ENCODE data around the gene DLX1.
A peak's percentile ranks its signal among the peaks of the same experiment; 100 is the strongest.

The DLX1 gene

DNA sequence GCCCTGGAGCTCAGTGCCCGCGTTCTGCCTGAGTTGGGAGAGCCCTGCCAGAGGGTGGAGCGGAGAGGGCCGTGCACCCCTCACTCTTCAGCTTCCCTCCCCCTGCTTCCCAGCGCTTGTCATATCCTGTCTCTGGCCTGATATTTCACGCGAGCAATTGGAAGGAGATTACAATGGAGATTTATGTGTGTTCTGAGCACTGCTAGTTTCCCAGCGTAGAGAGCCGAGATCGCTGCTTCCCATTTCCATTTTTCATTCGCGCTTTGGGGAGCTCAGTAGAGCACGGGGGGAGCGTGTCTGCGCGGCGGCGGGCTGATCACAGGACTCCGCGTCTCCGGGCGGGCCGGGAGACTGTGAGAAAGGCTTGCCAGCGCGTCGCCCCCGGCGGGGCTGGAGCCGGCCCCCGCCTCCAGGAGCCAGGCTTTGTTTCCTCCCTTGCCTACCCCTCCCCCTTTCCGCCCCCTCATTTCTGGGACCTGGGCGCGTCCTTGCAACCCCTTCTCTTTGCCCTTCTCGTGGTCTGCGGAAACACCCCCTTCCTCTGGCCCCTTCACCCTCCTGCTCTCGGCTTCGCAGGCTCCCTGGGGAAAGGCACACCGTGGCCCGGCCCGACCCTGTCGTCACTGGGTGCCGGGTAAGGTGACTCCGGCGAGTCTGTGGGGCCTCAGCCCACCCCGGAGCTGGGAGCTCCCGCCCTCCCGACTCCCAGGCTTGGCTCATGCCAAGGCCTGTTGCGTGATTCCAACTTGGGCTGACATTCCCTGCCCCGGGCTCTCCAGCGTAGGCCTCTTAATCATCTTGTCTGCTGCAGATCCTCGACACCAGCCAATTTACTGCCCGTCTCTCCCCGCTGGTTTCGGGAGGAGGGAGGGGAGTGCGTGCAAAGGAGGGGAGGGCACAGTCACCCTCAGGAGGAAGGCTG lies 11.6 kb downstream of the DLX1 start:
- H3K27ac Mint-ChIP-seq, result no peak overlapping the region
- H3K9me3 Mint-ChIP-seq, result no peaks in the 10 kb centered on the region
- peaks cover 5% of the 10 kb centered on the region for H3K36me3 Mint-ChIP-seq (ENCODE audit: low read depth)
- H3K4me3 Mint-ChIP-seq, result peak overlapping the region; percentile 56
- peaks cover 72% of the 10 kb centered on the region for H3K4me1 Mint-ChIP-seq (ENCODE audit: low read depth)
- H3K27me3 Mint-ChIP-seq, result peaks cover 69% of the 10 kb centered on the region

GRCh38 chr2:172097557-172098131 lies 12.3 kb downstream of the DLX1 start:
- H3K27me3 Mint-ChIP-seq, result peaks cover 64% of the 10 kb centered on the region
- no peak overlapping the region for H3K27ac Mint-ChIP-seq
- H3K9me3 Mint-ChIP-seq, result no peaks in the 10 kb centered on the region
- peaks cover 74% of the 10 kb centered on the region for H3K4me1 Mint-ChIP-seq (ENCODE audit: low read depth)
- H3K4me3 Mint-ChIP-seq, result no peak overlapping the region
- H3K36me3 Mint-ChIP-seq (ENCODE audit: low read depth), result peaks cover 5% of the 10 kb centered on the region

GRCh38 chr2:172098287-172098649 lies 13.0 kb downstream of the DLX1 start:
- peaks cover 63% of the 10 kb centered on the region for H3K27me3 Mint-ChIP-seq
- peak overlapping the region; percentile 59 for H3K27ac Mint-ChIP-seq
- H3K36me3 Mint-ChIP-seq (ENCODE audit: low read depth), result peaks cover 5% of the 10 kb centered on the region
- no peaks in the 10 kb centered on the region for H3K9me3 Mint-ChIP-seq
- H3K4me3 Mint-ChIP-seq, result peak overlapping the region; percentile 64
- peaks cover 77% of the 10 kb centered on the region for H3K4me1 Mint-ChIP-seq (ENCODE audit: low read depth)

DNA sequence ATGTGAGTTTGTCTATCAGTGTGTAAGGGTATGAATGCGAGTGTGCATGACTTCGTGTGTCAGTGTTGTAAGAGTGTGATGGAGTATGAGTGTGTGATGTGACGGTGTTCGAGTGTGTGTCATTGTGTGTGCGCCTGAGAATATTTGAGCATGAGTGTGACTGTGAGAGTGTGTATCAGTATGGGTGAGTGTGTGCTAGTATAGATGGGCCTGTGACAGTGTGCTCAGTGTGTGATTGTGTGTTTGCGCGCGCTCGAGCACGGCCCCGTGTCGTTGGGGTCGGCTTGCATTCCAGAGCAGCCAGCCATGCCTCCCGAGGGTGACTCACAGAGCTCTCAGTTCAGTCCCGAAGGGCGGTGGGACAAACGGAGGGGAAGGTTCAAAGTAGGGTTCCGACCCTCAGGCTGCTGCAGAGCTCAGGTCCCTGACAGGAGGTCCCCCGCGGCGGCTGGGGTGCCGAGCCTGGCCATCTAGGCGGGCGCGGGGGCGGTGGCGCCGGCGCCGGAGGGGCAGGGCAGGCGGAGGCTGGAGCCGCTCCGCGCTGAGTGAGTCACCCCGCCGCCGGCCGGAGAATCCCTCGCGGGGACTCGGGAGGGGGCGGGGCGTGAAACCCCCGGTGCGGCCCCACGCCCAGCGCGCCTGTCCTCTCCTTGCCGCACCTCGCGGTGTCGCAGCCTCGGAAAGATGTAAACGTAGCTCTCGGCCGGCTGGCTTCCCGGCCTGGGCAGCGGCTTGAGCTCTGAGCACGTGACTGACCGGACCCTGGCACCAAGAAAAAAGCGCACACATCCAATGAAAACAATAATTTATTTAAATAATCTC lies 13.6 kb downstream of the DLX1 start:
- peaks cover 5% of the 10 kb centered on the region for H3K36me3 Mint-ChIP-seq (ENCODE audit: low read depth)
- peaks cover 77% of the 10 kb centered on the region for H3K4me1 Mint-ChIP-seq (ENCODE audit: low read depth)
- peaks cover 63% of the 10 kb centered on the region for H3K27me3 Mint-ChIP-seq
- no peaks in the 10 kb centered on the region for H3K9me3 Mint-ChIP-seq
- peak overlapping the region; percentile 64 for H3K4me3 Mint-ChIP-seq
- peak overlapping the region; percentile 59 for H3K27ac Mint-ChIP-seq

GRCh38 chr2:172099472-172100079 lies 14.3 kb downstream of the DLX1 start:
- Mint-ChIP-seq H3K9me3 (no peaks in the 10 kb centered on the region), H3K4me1 (ENCODE audit: low read depth) (peaks cover 79% of the 10 kb centered on the region), H3K27ac (no peak overlapping the region), H3K4me3 (no peak overlapping the region), H3K27me3 (peaks cover 66% of the 10 kb centered on the region), H3K36me3 (ENCODE audit: low read depth) (peaks cover 5% of the 10 kb centered on the region)

DNA sequence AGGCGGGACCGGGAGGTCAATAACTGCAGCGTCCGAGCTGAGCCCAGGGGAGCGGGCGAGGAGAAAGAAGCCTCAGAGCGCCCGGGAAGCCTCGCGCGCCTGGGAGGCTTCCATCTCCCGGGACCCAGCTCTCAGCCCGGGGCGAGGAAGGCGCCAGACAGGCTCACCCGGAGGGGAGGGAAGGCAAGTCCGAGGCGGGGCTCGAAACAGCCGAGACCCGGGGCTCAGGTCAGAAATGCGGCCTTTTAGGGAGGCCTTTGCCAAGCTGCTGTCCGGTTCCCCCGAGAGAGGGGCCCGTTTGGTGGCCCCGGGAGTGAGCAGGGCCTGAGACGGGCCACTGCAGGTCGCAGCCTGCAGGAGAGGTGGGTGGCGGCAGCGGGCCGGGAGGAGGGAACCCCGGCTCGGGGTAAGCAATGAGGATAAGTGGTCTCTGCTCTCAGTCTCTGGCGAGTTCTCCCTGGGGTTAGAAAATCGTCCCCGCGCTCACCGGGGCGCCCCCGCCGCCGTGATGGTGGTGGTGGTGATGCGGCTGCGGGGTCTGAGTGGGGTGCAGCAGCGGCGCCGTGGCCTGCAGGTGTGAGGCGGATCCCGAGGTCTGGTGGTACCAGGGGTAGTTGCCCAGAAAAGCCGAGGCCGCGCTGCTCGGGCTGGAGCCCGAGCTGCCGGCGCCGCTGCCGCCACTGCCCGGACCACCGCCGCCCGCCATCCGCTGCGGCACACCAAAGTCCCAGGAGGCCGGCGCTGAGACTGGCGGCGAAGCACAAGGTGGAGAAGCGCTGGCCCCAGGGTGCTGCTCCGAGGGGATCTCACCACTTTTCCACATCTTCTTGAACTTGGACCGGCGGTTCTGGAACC lies 15.0 kb downstream of the DLX1 start:
- Mint-ChIP-seq H3K4me1 (ENCODE audit: low read depth) (peaks cover 75% of the 10 kb centered on the region), H3K27me3 (peaks cover 70% of the 10 kb centered on the region), H3K27ac (peak overlapping the region; percentile 58), H3K36me3 (ENCODE audit: low read depth) (peaks cover 5% of the 10 kb centered on the region), H3K9me3 (no peaks in the 10 kb centered on the region), H3K4me3 (peak overlapping the region; percentile 62)

DNA sequence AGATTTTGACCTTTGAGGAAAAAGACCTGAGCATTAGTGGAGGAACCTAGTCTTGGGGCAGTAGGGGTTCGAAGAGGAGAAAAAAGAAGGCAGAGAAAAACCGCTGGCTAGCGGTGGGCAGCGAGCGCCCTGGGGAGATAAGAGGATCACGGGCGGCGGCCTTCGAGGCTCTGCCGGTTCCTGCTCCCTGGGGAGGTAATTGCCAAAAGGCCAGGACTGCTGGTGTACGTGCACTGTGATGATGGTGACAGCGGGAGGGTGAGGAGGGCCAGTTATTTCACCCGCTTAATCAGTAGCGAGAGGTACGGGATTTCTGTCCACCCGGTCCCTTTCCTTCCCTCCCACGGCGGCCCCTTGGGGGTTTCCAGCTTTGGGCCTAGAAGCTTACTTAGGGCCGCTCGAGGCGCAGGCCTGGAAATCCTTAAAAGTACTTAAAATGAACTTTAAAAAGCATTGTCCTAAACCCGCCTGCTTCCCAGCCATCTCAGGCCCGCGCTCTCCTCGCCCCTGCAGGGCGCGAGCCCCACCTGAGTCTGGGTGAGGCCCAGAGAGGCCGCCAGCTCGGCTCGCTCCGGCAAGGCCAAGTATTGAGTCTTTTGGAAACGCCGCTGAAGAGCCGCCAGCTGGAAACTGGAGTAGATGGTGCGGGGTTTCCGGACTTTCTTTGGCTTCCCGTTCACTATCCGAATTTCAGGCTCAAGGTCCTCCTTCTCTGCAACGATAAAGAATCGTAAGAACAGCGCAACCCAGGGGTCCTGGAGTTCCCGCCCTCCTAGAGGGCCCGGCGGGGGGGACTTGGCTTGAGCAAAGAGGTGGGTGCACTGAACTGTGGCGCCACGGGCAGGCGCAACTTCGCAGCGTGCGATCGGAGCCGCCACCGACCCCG lies 15.9 kb downstream of the DLX1 start:
- H3K27ac Mint-ChIP-seq, result peak overlapping the region; percentile 58
- H3K4me1 Mint-ChIP-seq (ENCODE audit: low read depth), result peaks cover 73% of the 10 kb centered on the region

GRCh38 chr2:172101821-172102390 lies 16.6 kb downstream of the DLX1 start:
- Mint-ChIP-seq H3K27ac (peak overlapping the region; percentile 36), H3K9me3 (no peaks in the 10 kb centered on the region), H3K4me3 (peak overlapping the region; percentile 76), H3K4me1 (ENCODE audit: low read depth) (peaks cover 66% of the 10 kb centered on the region), H3K27me3 (peaks cover 68% of the 10 kb centered on the region), H3K36me3 (ENCODE audit: low read depth) (peaks cover 5% of the 10 kb centered on the region)

More for the DNA sequence above, 15.9 kb downstream of the DLX1 start:
- Mint-ChIP-seq H3K27me3 (peaks cover 68% of the 10 kb centered on the region), H3K36me3 (ENCODE audit: low read depth) (peaks cover 5% of the 10 kb centered on the region), H3K9me3 (no peaks in the 10 kb centered on the region), H3K4me3 (peak overlapping the region; percentile 76)

- H3K4me3 Mint-ChIP-seq, result peak within 1 kb of the TSS; percentile 76
- peak within 1 kb of the TSS; percentile 70 for H3K27ac Mint-ChIP-seq
- peaks cover 5% of the 10 kb centered on the region for H3K36me3 Mint-ChIP-seq (ENCODE audit: low read depth)
- peaks cover 60% of the 10 kb centered on the region for H3K4me1 Mint-ChIP-seq (ENCODE audit: low read depth)
- H3K9me3 Mint-ChIP-seq, result no peaks in the 10 kb centered on the region
- peaks cover 68% of the 10 kb centered on the region for H3K27me3 Mint-ChIP-seq
These were observed 17.4 kb downstream of the DLX1 start, which contains the start of gene DLX2 for GRCh38 chr2:172102391-172103359. Gene DLX2, minus strand, starts transcription at chr2:172102900. Its CDS starts 362 bp downstream, at chr2:172102538.

GRCh38 chr2:172103471-172104272 lies 18.4 kb downstream of the DLX1 start:
- H3K27ac Mint-ChIP-seq, result peak overlapping the region; percentile 55
- peaks cover 1% of the 10 kb centered on the region for H3K36me3 Mint-ChIP-seq (ENCODE audit: low read depth)
- peaks cover 63% of the 10 kb centered on the region for H3K4me1 Mint-ChIP-seq (ENCODE audit: low read depth)
- H3K4me3 Mint-ChIP-seq, result peak overlapping the region; percentile 76
- peaks cover 72% of the 10 kb centered on the region for H3K27me3 Mint-ChIP-seq
- no peaks in the 10 kb centered on the region for H3K9me3 Mint-ChIP-seq

GRCh38 chr2:172105471-172106107 lies 20.3 kb downstream of the DLX1 start:
- H3K9me3 Mint-ChIP-seq, result no peaks in the 10 kb centered on the region
- H3K36me3 Mint-ChIP-seq (ENCODE audit: low read depth), result no peaks in the 10 kb centered on the region
- no peak overlapping the region for H3K27ac Mint-ChIP-seq
- H3K27me3 Mint-ChIP-seq, result peaks cover 82% of the 10 kb centered on the region
- peak overlapping the region; percentile 17 for H3K4me3 Mint-ChIP-seq
- peaks cover 50% of the 10 kb centered on the region for H3K4me1 Mint-ChIP-seq (ENCODE audit: low read depth)

Measured in stimulated activated naive CD8-positive, alpha-beta T cell treated with anti-CD3 and anti-CD28 coated beads, Interleukin-15, Interleukin-2, amounts not matched to agents 100 ng/mL and 50 ng/mL, for 24 hours (primary cell).